ENCODE measurements around the gene PRSS22. TPM values are rescaled to one million over a fixed set of nuclear protein-coding genes. Genes with fewer than 3 reads are reported as not detected.

Gene PRSS22
- total RNA-seq, 4 donors from 2014 or later, result 2.5 to 11.2 TPM; not detected in 2

DNA sequence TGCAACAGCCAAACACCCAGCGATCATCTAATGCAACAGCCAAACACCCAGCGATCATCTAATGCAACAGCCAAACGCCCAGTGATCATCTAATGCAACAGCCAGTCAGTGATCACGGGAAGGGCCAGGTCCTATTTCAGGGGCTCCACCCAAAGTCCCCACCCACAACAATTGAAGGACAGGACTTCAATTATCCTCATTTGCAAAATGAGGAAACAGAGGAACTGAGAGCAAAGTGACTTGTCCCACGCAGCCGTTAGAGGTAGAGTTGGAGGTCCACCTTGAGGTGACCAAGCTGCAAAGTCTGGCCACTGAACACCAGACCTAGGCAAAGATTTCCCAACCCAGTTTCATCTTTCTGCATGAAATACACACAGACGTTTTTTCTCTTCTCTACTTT lies 24.2 kb downstream of the PRSS22 start:
- Histone ChIP-seq H3K27ac (no peak overlapping the region), H3K4me1 (peaks cover 0 to 20% (median 11%) of the 10 kb centered on the region in 4 donors), H3K4me3 (no peak overlapping the region), H3K9me3 (no peaks in the 10 kb centered on the region), H3K36me3 (no peaks in the 10 kb centered on the region), H3K27me3 (peaks cover 16% of the 10 kb centered on the region)
- intact Hi-C loops (cut with DNase I; ENCODE audit: low total_unique reads) (no loop called here), in situ Hi-C loops (cut with MboI; ENCODE audit: low pct_ligation_motif_present in 1 of 4, low pct_unique_long_range_greater_than_20kb in 1 of 4, low sequenced_read_pairs in 3 of 4) (no loop called here)
- TF ChIP-seq EP300 (IDR thresholded peaks at IDR 0.05; ENCODE audit: low read depth) (no peak), POLR2A (IDR thresholded peaks at IDR 0.05) (no peak), POLR2AphosphoS5 (IDR thresholded peaks at IDR 0.05) (no peak)
- TF ChIP-seq, protein P1, sequence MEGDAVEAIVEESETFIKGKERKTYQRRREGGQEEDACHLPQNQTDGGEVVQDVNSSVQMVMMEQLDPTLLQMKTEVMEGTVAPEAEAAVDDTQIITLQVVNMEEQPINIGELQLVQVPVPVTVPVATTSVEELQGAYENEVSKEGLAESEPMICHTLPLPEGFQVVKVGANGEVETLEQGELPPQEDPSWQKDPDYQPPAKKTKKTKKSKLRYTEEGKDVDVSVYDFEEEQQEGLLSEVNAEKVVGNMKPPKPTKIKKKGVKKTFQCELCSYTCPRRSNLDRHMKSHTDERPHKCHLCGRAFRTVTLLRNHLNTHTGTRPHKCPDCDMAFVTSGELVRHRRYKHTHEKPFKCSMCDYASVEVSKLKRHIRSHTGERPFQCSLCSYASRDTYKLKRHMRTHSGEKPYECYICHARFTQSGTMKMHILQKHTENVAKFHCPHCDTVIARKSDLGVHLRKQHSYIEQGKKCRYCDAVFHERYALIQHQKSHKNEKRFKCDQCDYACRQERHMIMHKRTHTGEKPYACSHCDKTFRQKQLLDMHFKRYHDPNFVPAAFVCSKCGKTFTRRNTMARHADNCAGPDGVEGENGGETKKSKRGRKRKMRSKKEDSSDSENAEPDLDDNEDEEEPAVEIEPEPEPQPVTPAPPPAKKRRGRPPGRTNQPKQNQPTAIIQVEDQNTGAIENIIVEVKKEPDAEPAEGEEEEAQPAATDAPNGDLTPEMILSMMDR (IDR thresholded peaks at IDR 0.05), result no peak
- 77 to 86% methylated on average over 3 to 7 of the region's 7 CpGs for WGBS, 2 donors (ENCODE audit: low coverage in 1 of 2)
- DNase-seq, result no peak

DNA sequence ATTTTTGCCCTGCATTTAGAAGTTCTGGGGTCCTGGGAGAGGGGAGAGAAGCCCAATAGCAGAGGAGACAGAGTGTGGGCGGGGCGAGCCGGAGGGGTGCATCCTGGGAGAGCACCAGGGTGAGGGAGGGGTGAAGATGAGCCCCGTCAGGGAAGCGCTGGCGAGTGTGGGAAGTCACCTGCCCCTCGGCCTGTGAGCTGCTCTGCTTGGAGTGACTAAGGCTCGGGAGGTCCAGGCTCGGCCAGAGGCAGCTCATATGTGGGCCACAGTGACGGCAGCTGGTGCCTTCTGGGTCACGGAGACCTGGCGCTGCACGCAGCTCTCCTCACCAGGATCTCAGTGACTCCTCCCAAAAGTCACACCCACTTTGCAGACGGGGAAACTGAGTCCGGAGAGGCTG lies 26.8 kb downstream of the PRSS22 start:
- no peak for DNase-seq
- H3K27me3 ChIP-seq, result peaks cover 11% of the 10 kb centered on the region
- 78 to 88% methylated on average over 8 to 15 of the region's 15 CpGs for WGBS, 2 donors (ENCODE audit: low coverage in 1 of 2)
- intact Hi-C loops (cut with DNase I; ENCODE audit: low total_unique reads) (no loop called here), in situ Hi-C loops (cut with MboI; ENCODE audit: low pct_ligation_motif_present in 1 of 4, low pct_unique_long_range_greater_than_20kb in 1 of 4, low sequenced_read_pairs in 3 of 4) (no loop called here)
- H3K9me3 ChIP-seq, result no peaks in the 10 kb centered on the region
- no peak overlapping the region for H3K4me3 ChIP-seq
- H3K36me3 ChIP-seq, result no peaks in the 10 kb centered on the region
- TF ChIP-seq POLR2A (IDR thresholded peaks at IDR 0.05), result no peak
- TF ChIP-seq EP300 (IDR thresholded peaks at IDR 0.05; ENCODE audit: low read depth), result no peak
- TF ChIP-seq POLR2AphosphoS5 (IDR thresholded peaks at IDR 0.05), result no peak
- TF ChIP-seq, protein P1 (IDR thresholded peaks at IDR 0.05), result no peak
- peaks cover 0 to 20% (median 11%) of the 10 kb centered on the region in 4 donors for H3K4me1 ChIP-seq
- H3K27ac ChIP-seq, result no peak overlapping the region

DNA sequence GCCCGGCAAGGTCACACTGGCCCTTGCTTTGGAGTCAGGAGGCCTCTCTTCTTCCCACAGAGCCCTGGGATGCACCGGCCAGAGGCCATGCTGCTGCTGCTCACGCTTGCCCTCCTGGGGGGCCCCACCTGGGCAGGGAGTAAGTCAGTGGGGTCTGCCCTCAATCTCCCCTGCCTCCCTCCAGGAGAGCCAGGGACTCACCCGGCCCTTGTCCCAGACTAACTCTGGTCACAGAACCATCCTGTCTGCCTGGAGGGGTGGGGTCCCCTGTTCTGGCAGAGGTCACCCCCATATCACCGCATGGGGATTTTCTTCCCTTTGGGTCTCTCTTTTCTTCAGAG lies 27.6 kb downstream of the PRSS22 start:
- H3K27me3 ChIP-seq, result peaks cover 8% of the 10 kb centered on the region
- no peaks in the 10 kb centered on the region for H3K36me3 ChIP-seq
- H3K27ac ChIP-seq, result peak overlapping the region in 3 of 4 donors; percentile 41 to 78 (median 75)
- DNase-seq, result no peak
- 56% methylated on average over 4 of the region's 5 CpGs; no CpG with 5 or more reads in 1 of the 2 donors for WGBS, 2 donors (ENCODE audit: low coverage in 1 of 2)
- H3K4me1 ChIP-seq, result peaks cover 0 to 15% (median 9%) of the 10 kb centered on the region in 4 donors
- intact Hi-C loops (cut with DNase I; ENCODE audit: low total_unique reads) (no loop called here), in situ Hi-C loops (cut with MboI; ENCODE audit: low pct_ligation_motif_present in 1 of 4, low pct_unique_long_range_greater_than_20kb in 1 of 4, low sequenced_read_pairs in 3 of 4) (no loop called here)
- H3K4me3 ChIP-seq, result no peak overlapping the region
- TF ChIP-seq EP300 (IDR thresholded peaks at IDR 0.05; ENCODE audit: low read depth) (no peak), POLR2AphosphoS5 (IDR thresholded peaks at IDR 0.05) (no peak), POLR2A (IDR thresholded peaks at IDR 0.05) (no peak)
- TF ChIP-seq, protein P1 (IDR thresholded peaks at IDR 0.05), result no peak
- no peaks in the 10 kb centered on the region for H3K9me3 ChIP-seq

DNA sequence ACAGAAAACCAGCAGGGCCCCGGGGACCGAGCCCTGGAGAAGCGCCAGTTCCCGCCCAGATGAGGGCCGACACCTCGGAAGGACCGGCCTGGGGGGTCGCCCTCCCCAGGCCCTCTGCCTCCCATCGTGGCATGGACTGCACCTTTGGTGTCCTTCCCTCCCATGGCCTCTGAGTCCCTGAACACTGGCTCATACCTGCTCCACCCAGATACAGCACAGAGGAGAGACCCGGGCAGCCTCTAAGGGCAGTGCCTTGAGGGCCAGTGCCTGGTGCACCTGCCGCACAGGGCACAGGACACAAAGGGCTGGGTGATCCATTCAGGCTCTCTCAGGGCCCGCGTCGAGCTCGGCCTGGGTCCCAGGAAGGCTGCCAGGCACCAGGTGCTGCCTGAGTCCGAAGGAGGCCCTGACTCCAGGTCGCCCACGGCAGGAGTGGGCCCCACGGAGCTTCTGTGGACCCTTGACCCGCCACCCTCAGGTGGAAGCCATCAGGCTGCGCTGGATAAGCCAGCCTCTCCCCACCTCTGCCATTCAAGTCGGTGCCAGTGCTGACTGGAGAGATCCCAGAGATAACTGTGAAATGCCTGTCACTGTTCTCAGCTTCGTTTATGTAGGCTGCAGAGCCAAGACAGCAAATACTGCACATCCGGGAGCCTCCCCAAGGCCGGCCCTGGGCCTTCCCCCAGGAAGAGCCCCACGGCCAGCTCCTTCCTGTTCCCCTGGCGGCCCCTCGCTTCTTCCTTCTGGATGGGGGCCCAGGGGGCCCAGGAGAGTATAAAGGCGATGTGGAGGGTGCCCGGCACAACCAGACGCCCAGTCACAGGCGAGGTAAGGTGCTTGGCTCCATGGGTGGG lies 28.2 kb downstream of the PRSS22 start, which contains the start of gene ZG16B:
Gene ZG16B (plus strand): TSS at position 803 of the 854 bp plus-strand sequence. CDS start 139 bp downstream, outside the sequence.
- WGBS, 2 donors (ENCODE audit: low coverage in 1 of 2), result 50% methylated on average over 21 of the region's 32 CpGs; no CpG with 5 or more reads in 1 of the 2 donors
- TF ChIP-seq POLR2AphosphoS5 (IDR thresholded peaks at IDR 0.05) (no peak), POLR2A (IDR thresholded peaks at IDR 0.05) (no peak), EP300 (IDR thresholded peaks at IDR 0.05; ENCODE audit: low read depth) (no peak)
- TF ChIP-seq, protein P1 (IDR thresholded peaks at IDR 0.05), result no peak
- H3K4me3 ChIP-seq, result no peak within 1 kb of the TSS
- in situ Hi-C loops (cut with MboI; ENCODE audit: low pct_ligation_motif_present in 1 of 4, low pct_unique_long_range_greater_than_20kb in 1 of 4, low sequenced_read_pairs in 3 of 4) (no loop called here), intact Hi-C loops (cut with DNase I; ENCODE audit: low total_unique reads) (no loop called here)
- H3K4me1 ChIP-seq, result peaks cover 0 to 15% (median 9%) of the 10 kb centered on the region in 4 donors
- DNase-seq, result peak; percentile 65
- H3K9me3 ChIP-seq, result no peaks in the 10 kb centered on the region
- H3K27me3 ChIP-seq, result peaks cover 8% of the 10 kb centered on the region
- no peaks in the 10 kb centered on the region for H3K36me3 ChIP-seq
- H3K27ac ChIP-seq, result peak within 1 kb of the TSS in 3 of 4 donors; percentile 41 to 78 (median 75)
